HCT116 (cell line): Measurements from ENCODE around the gene KPNB1. TPM values are rescaled to one million over a fixed set of nuclear protein-coding genes. Genes with fewer than 3 reads are reported as not detected.

Experiments used
- ATAC-seq: fragments of 200-7000 bp; cut with Tn5 transposase; 2 replicates; pipeline ENCODE4 v1.9.1; 2020; ENCODE audit warnings: mild to moderate bottlenecking, moderate library complexity
- BruUV-seq: library from RNA; stranded (reverse); fragments of 400-500 nt; replicated peaks from 2 replicates; lab custom pipeline; 2021; lab: Mats Ljungman, UMichigan
- CTCF ChIA-PET: fragments of 300-600 bp; sonication (Branson Sonifier 250); formaldehyde crosslinking; loops from one replicate; lab custom pipeline; 2021; ENCODE audit warnings: antibody characterized with exemption; lab: Charles Lee
- POLR2A ChIA-PET: fragments of 300-600, 350-600 bp; sonication (Branson Sonifier 250); formaldehyde crosslinking; loops from one replicate; lab custom pipeline; 2021; ENCODE audit warnings: antibody characterized with exemption; lab: Charles Lee
- RAD21 ChIA-PET, 2 experiments: fragments of 300-600 bp; sonication (Branson Sonifier 250); formaldehyde crosslinking; loops; one replicate each; lab custom pipeline; 2023; ENCODE audit warnings: low total read pairs in 2 of 2; ENCODE audit not compliant: uncharacterized antibody in 2 of 2, unreplicated experiment in 2 of 2, low non-redundant PET in 1 of 2; lab: Charles Lee
- DNase-seq: peaks from one replicate; pipeline ENCODE4 v3.0.0-alpha.2; 2010; ENCODE audit warnings: low read depth, low spot score
- H2AFZ ChIP-seq: fragments of 200-600 bp; shearing (Covaris generic), sonication (generic); 2 replicates; pipeline ENCODE4 v1.6.1; 2017; ENCODE audit warnings: low read depth, mixed run types, mixed read lengths, antibody characterized with exemption, low read length; ENCODE audit not compliant: poor library complexity, severe bottlenecking
- H3K27ac ChIP-seq: 2 replicates; pipeline ENCODE4 v1.5.1; 2012; ENCODE audit warnings: low read depth, low read length
- H3K27me3 ChIP-seq: fragments of 200-600 bp; sonication (generic); 2 replicates; pipeline ENCODE4 v1.6.1; 2016; ENCODE audit warnings: mixed run types, low read length, mixed read lengths; ENCODE audit not compliant: insufficient read depth
- H3K36me3 ChIP-seq, 2 experiments: fragments of 200-500 bp in 1 of 2; fragments of 200-600 bp in 1 of 2; sonication (Bioruptor generic) in 1 of 2; sonication (generic) in 1 of 2; 2 replicates each; pipeline versions ENCODE4 v1.5.1 to v1.6.1; 2014 to 2016; ENCODE audit warnings: low read length in 2 of 2, inconsistent platforms in 1 of 2, mixed read lengths in 1 of 2, mixed run types in 1 of 2; ENCODE audit not compliant: insufficient read depth in 2 of 2, control insufficient read depth in 1 of 2
- H3K4me1 ChIP-seq, 2 experiments: fragments of 200-600 bp in 1 of 2; sonication (generic) in 1 of 2; 2 replicates each; pipeline versions ENCODE4 v1.5.1 to v1.6.1; 2012 to 2017; ENCODE audit warnings: low read length in 2 of 2, inconsistent platforms in 1 of 2, mild to moderate bottlenecking in 1 of 2, mixed read lengths in 1 of 2, mixed run types in 1 of 2, moderate library complexity in 1 of 2; ENCODE audit not compliant: insufficient read depth in 2 of 2, control insufficient read depth in 1 of 2
- H3K4me2 ChIP-seq: fragments of 200-600 bp; sonication (generic); 2 replicates; pipeline ENCODE4 v1.6.1; 2017; ENCODE audit warnings: mixed run types, low read length, mixed read lengths
- H3K4me3 ChIP-seq, 2 experiments: fragments of 200-600 bp in 1 of 2; sonication (generic) in 1 of 2; replicated peaks in 1 of 2; 2 replicates each; pipeline ENCODE4 v1.5.1; 2011 to 2016; ENCODE audit warnings: low read length in 2 of 2, control low read depth in 1 of 2, low read depth in 1 of 2, mild to moderate bottlenecking in 1 of 2, mixed read lengths in 1 of 2, mixed run types in 1 of 2
- H3K79me2 ChIP-seq: fragments of 200-600 bp; sonication (generic); 2 replicates; pipeline ENCODE4 v1.6.1; 2017; ENCODE audit warnings: mild to moderate bottlenecking, mixed run types, low read length, moderate library complexity, mixed read lengths; ENCODE audit not compliant: insufficient read depth
- H3K9ac ChIP-seq: fragments of 200-600 bp; sonication (generic); 2 replicates; pipeline ENCODE4 v1.6.1; 2016; ENCODE audit warnings: low read length, mixed read lengths
- H3K9me2 ChIP-seq: fragments of 200-600 bp; sonication (generic), shearing (Covaris generic); 2 replicates; pipeline ENCODE4 v1.6.1; 2017; ENCODE audit warnings: mixed run types, mild to moderate bottlenecking, moderate library complexity; ENCODE audit not compliant: insufficient read depth
- H3K9me3 ChIP-seq, 2 experiments: fragments of 200-500 bp in 1 of 2; fragments of 200-600 bp in 1 of 2; sonication (Bioruptor generic) in 1 of 2; sonication (generic) in 1 of 2; 2 replicates each; pipeline ENCODE4 v1.6.1; 2014 to 2017; ENCODE audit warnings: low read length in 2 of 2, mixed read lengths in 2 of 2, inconsistent platforms in 1 of 2, low read depth in 1 of 2, mild to moderate bottlenecking in 1 of 2, mixed run types in 1 of 2, moderate library complexity in 1 of 2; ENCODE audit not compliant: control insufficient read depth in 1 of 2, insufficient read depth in 1 of 2
- H4K20me1 ChIP-seq: fragments of 200-600 bp; sonication (generic), shearing (Covaris generic); 2 replicates; pipeline ENCODE4 v1.6.1; 2017; ENCODE audit warnings: mixed run types, mild to moderate bottlenecking, moderate library complexity; ENCODE audit not compliant: insufficient read depth
- CBX3 ChIP-seq: IDR thresholded peaks from 2 replicates; pipeline ENCODE4 v1.6.1; 2012; ENCODE audit warnings: low read depth
- CEBPB ChIP-seq: IDR thresholded peaks from 2 replicates; pipeline ENCODE4 v1.6.1; 2012; ENCODE audit warnings: low read depth
- ELF1 ChIP-seq: IDR thresholded peaks from 2 replicates; pipeline ENCODE4 v1.6.1; 2012; ENCODE audit warnings: low read depth, borderline replicate concordance
- EZH2phosphoT487 ChIP-seq: fragments of 200-600 bp; IDR thresholded peaks from 2 replicates; pipeline ENCODE4 v1.6.1; 2018; ENCODE audit warnings: antibody characterized with exemption, borderline replicate concordance
- FOSL1 ChIP-seq: IDR thresholded peaks from 2 replicates; pipeline ENCODE4 v1.6.1; 2012; ENCODE audit warnings: low read depth
- JUND ChIP-seq: IDR thresholded peaks from 2 replicates; pipeline ENCODE4 v1.6.1; 2012
- POLR2A ChIP-seq: IDR thresholded peaks from 2 replicates; pipeline ENCODE4 v1.7.0; 2011; ENCODE audit warnings: borderline replicate concordance; ENCODE audit not compliant: insufficient read depth, insufficient read length; ENCODE audit errors: extremely low read depth
- POLR2AphosphoS5 ChIP-seq: IDR thresholded peaks from 2 replicates; pipeline ENCODE4 v1.6.1; 2011; ENCODE audit warnings: mild to moderate bottlenecking, low read depth, low read length, moderate library complexity
- RAD21 ChIP-seq: IDR thresholded peaks from 2 replicates; pipeline ENCODE4 v1.6.1; 2012; ENCODE audit warnings: low read depth, mild to moderate bottlenecking
- SIN3A ChIP-seq: IDR thresholded peaks from 2 replicates; pipeline ENCODE4 v1.6.1; 2012; ENCODE audit warnings: low read depth
- SP1 ChIP-seq: IDR thresholded peaks from 2 replicates; pipeline ENCODE4 v1.6.1; 2012; ENCODE audit warnings: low read depth
- SRF ChIP-seq: IDR thresholded peaks from 2 replicates; pipeline ENCODE4 v1.6.1; 2012; ENCODE audit warnings: low read depth
- TCF7L2 ChIP-seq: IDR thresholded peaks from 2 replicates; pipeline ENCODE4 v1.7.0; 2011; ENCODE audit warnings: borderline replicate concordance, inconsistent platforms; ENCODE audit not compliant: insufficient read depth, insufficient read length; ENCODE audit errors: extremely low read depth
- YY1 ChIP-seq: IDR thresholded peaks from 2 replicates; pipeline ENCODE4 v1.6.1; 2011; ENCODE audit warnings: low read length, low read depth, moderate library complexity, mild to moderate bottlenecking; ENCODE audit not compliant: insufficient replicate concordance; ENCODE audit errors: extremely low read depth
- ZFX ChIP-seq: fragments of 450-650 bp; IDR thresholded peaks from 2 replicates; pipeline ENCODE4 v1.6.1; 2017
- ZNF274 ChIP-seq: fragments of 200-500 bp; sonication (Bioruptor generic); IDR thresholded peaks from 2 replicates; pipeline ENCODE4 v1.6.1; 2014; ENCODE audit warnings: mild to moderate bottlenecking, low read depth, low read length, inconsistent platforms
- intact Hi-C: fragments of 100-400 bp; cut with micrococcal nuclease; formaldehyde crosslinking; loops from 2 replicates; pipeline ENCODE4 v1.10.0; 2022
- total RNA-seq: library from RNA; stranded (reverse); gene quantifications from one replicate; pipeline ENCODE4 v1.2.1, GENCODE V29; 2021; ENCODE audit not compliant: unreplicated experiment
- TF ChIP-seq, protein P1 (sequence below): IDR thresholded peaks from 2 replicates; pipeline ENCODE4 v1.6.1; 2012
- TF ChIP-seq, protein P2 (sequence below): IDR thresholded peaks from 2 replicates; pipeline ENCODE4 v1.6.1; 2012
- TF ChIP-seq, protein P3 (sequence below): IDR thresholded peaks from 2 replicates; pipeline ENCODE4 v1.6.1; 2011; ENCODE audit warnings: mild to moderate bottlenecking, low read length, moderate library complexity; ENCODE audit not compliant: insufficient replicate concordance; ENCODE audit errors: extremely low read depth

KPNB1 gene
- total RNA-seq, 1 experiment from 2014 or later = 526 TPM

DNA sequence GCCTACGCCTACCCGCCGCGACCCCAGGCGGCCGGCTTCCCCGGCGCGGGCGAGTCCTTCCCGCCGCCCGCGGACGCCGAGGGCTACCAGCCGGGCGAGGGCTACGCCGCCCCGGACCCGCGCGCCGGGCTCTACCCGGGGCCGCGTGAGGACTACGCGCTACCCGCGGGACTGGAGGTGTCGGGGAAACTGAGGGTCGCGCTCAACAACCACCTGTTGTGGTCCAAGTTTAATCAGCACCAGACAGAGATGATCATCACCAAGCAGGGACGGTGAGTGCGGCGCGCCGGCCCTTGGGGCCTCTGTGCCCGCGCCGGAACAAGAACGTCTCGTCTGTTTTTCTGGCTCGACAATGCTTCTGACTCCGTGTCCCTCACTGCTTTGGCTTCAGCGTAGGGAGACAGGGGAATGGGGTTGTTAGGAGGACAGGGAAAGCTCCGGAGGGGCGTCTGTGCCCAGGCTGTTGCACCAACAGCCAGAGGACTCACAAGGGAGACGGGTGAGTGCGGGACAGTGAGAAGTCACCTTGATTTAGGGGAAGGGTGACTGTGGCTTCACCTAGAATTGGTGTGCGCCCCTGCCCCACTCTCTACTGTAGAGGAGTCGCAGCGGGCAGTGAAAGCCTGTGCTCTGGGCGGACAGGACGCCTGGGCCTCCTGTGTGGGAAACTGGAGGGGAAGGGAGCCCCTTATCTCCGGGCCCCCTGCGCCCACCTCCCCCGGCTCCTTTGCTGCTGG, 84.1 kb downstream of the KPNB1 start:
- Histone ChIP-seq H3K36me3 (no peaks in the 10 kb centered on the region), H3K27me3 (peaks cover 6% of the 10 kb centered on the region; the same call in 1 of the 2 replicates), H3K79me2 (no peaks in the 10 kb centered on the region), H2AFZ (no peak overlapping the region), H4K20me1 (no peaks in the 10 kb centered on the region), H3K9me3 (no peaks in the 10 kb centered on the region), H3K27ac (no peak overlapping the region), H3K4me3 (no peak overlapping the region), H3K9ac (no peak overlapping the region), H3K9me2 (no peaks in the 10 kb centered on the region), H3K4me1 (peaks cover 0 to 9% of the 10 kb centered on the region in 2 experiments; a peak in 2 of 4 replicates), H3K4me2 (no peak overlapping the region)
- ATAC-seq (no peak), DNase-seq (no peak)
- POLR2A ChIA-PET = no interaction called here
- RAD21 ChIA-PET = no interaction called here
- BruUV-seq = no TSS peak
- no peak for TF ChIP-seq SRF
- no peak for TF ChIP-seq CBX3
- TF ChIP-seq POLR2A = no peak
- TF ChIP-seq, protein P1, sequence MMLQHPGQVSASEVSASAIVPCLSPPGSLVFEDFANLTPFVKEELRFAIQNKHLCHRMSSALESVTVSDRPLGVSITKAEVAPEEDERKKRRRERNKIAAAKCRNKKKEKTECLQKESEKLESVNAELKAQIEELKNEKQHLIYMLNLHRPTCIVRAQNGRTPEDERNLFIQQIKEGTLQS = no peak
- no peak for TF ChIP-seq SP1
- TF ChIP-seq JUND = no peak
- TF ChIP-seq ZFX = no peak
- TF ChIP-seq POLR2AphosphoS5 = no peak
- no peak for TF ChIP-seq RAD21
- TF ChIP-seq ZNF274 = no peak
- TF ChIP-seq SIN3A = no peak
- no peak for TF ChIP-seq ELF1
- TF ChIP-seq, protein P2, sequence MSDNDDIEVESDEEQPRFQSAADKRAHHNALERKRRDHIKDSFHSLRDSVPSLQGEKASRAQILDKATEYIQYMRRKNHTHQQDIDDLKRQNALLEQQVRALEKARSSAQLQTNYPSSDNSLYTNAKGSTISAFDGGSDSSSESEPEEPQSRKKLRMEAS = no peak
- no peak for TF ChIP-seq YY1
- TF ChIP-seq, protein P3, sequence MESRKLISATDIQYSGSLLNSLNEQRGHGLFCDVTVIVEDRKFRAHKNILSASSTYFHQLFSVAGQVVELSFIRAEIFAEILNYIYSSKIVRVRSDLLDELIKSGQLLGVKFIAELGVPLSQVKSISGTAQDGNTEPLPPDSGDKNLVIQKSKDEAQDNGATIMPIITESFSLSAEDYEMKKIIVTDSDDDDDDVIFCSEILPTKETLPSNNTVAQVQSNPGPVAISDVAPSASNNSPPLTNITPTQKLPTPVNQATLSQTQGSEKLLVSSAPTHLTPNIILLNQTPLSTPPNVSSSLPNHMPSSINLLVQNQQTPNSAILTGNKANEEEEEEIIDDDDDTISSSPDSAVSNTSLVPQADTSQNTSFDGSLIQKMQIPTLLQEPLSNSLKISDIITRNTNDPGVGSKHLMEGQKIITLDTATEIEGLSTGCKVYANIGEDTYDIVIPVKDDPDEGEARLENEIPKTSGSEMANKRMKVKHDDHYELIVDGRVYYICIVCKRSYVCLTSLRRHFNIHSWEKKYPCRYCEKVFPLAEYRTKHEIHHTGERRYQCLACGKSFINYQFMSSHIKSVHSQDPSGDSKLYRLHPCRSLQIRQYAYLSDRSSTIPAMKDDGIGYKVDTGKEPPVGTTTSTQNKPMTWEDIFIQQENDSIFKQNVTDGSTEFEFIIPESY = no peak
- TF ChIP-seq EZH2phosphoT487 = no peak
- no peak for TF ChIP-seq CEBPB
- TF ChIP-seq TCF7L2 = no peak
- TF ChIP-seq FOSL1 = no peak
- intact Hi-C loops = loop anchor here (5.0 kb wide), 1 partner anchor 68 kb away; no protein-coding TSS in a partner anchor
- CTCF ChIA-PET = interaction anchor here (0.6 kb wide), 1 partner anchor 7 kb away, joined by 3 read pairs; no protein-coding TSS in a partner anchor
